ENCODE measurements around the gene HOMER2. TPM values are rescaled to one million over a fixed set of nuclear protein-coding genes. Genes with fewer than 3 reads are reported as not detected.
A peak's percentile ranks its signal among the peaks of the same experiment; 100 is the strongest.

Gene HOMER2
- total RNA-seq, 4 donors from 2014 or later = 2.2 to 4.3 (median 3.3) TPM

DNA sequence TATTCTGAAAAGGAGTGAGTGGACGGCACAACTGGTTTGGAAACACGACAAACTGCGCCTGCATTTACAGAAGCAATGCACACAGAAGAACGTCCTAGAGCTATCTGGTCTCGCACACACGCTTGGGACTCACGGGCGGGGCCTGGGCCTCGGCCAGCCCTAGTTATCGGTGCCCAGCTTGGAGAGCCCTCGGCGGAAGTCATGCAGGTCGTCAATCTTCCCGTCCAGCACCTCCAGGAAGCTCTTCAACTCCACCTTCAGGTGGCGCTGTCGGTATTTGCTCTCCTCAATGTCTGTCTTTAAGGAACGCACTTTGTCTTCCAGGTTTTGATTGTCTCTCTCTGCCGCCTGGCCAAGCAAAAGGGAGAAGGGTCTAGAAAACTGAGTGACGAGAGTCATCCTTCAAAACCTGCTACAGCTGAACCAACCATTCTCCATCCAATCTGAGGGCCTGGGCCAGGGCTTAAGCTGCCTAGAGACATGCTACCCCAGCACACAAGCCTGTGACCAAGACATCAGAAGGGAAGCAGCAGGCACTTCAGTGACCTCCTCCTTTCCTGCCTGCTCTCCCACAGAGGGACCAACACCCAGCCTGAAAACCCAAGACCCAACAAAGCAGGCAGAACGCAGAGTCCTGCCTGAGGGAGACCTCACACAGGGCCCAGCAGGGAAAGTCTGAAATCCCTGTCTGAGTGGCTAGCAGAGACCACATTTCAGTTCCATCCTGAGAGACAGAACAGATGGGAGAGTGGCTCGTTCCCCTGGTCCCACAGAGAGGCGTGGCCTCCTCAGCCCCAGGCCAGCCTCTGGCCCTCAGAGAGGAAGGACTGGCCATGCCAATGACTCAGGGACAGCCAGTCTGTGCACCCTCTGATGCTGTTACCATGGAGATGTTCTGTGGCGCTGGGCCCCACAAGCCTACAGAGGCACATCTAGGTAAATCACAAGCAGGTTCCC is 102.7 kb downstream of the HOMER2 start:
- Histone ChIP-seq H3K36me3 (no peaks in the 10 kb centered on the region), H3K9me3 (no peaks in the 10 kb centered on the region), H3K27me3 (no peaks in the 10 kb centered on the region), H3K4me1 (peaks cover 0 to 12% (median 0%) of the 10 kb centered on the region in 4 donors), H3K27ac (peak overlapping the region in 1 of 4 donors; percentile 35), H3K4me3 (peak overlapping the region in 1 of 4 donors; percentile 12)
- DNase-seq = peak; percentile 33 to 75 (median 68)
- TF ChIP-seq, protein P1, sequence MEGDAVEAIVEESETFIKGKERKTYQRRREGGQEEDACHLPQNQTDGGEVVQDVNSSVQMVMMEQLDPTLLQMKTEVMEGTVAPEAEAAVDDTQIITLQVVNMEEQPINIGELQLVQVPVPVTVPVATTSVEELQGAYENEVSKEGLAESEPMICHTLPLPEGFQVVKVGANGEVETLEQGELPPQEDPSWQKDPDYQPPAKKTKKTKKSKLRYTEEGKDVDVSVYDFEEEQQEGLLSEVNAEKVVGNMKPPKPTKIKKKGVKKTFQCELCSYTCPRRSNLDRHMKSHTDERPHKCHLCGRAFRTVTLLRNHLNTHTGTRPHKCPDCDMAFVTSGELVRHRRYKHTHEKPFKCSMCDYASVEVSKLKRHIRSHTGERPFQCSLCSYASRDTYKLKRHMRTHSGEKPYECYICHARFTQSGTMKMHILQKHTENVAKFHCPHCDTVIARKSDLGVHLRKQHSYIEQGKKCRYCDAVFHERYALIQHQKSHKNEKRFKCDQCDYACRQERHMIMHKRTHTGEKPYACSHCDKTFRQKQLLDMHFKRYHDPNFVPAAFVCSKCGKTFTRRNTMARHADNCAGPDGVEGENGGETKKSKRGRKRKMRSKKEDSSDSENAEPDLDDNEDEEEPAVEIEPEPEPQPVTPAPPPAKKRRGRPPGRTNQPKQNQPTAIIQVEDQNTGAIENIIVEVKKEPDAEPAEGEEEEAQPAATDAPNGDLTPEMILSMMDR (IDR thresholded peaks at IDR 0.05) = peak in 5 of 6 experiments; percentile 9 to 65 (median 58)
- TF ChIP-seq POLR2A (IDR thresholded peaks at IDR 0.05) = no peak

DNA sequence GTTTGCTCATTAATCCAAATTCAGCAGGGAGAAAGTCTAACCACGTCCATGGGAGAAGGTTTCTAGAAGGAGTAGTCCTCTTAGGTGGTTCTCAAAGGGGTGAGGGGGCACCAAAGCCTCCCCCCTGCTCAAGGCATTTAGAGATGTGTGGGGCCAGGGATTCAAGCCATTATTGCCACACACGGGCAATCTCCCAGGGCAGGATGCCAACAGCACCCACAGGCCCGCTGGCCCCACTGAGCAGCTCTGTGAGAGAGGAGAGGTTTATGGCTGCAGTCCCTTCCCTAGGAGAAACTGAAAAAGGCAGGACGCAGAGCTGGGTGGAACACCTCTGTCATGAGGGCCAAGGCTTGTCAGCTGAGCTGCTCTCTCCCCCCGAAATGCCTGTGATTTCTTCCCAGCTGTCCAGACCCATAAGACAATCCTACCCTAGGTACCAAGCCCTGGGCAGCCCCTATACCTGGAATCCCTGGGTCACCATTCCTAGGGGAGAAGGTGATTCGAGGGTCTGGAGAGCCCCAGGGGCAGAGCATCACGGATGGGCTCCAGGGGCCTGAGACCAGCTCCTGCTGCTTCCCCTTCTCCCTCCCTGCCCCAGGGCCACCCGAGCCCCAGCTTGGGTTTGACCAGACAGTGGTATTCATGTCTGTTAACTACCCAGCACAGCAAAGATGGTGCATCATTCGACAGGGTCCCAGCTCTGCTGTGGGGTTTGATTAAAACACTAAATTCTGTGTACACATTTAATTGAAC is 104.1 kb downstream of the HOMER2 start:
- no peaks in the 10 kb centered on the region for H3K27me3 ChIP-seq
- TF ChIP-seq, protein P1 (IDR thresholded peaks at IDR 0.05) = no peak
- TF ChIP-seq POLR2A (IDR thresholded peaks at IDR 0.05) = no peak
- no peak overlapping the region for H3K27ac ChIP-seq
- DNase-seq = no peak
- peaks cover 0 to 12% (median 0%) of the 10 kb centered on the region in 4 donors for H3K4me1 ChIP-seq
- H3K4me3 ChIP-seq = no peak overlapping the region
- H3K36me3 ChIP-seq = no peaks in the 10 kb centered on the region
- no peaks in the 10 kb centered on the region for H3K9me3 ChIP-seq

DNA sequence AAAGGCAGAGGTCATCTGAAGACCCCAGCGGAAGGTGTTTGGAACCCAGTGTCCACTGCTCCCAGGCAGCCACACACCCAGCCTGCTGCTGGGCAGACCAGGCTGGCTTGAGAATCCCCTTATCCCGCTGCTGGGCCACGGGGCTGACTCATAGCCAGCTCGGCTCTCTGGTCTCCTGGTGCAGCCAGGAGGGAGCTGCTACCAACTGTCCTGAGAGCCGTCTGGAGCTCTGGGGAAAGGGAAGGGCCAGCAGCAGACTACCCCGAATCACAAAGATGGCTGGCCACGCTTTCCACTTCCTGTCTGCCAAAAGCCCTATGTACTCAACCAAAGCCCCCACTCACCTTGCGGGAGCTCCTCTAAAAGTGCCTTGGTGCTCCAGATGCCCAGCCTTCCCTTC is 104.8 kb downstream of the HOMER2 start:
- H3K27ac ChIP-seq = no peak overlapping the region
- no peaks in the 10 kb centered on the region for H3K36me3 ChIP-seq
- no peak for TF ChIP-seq POLR2A (IDR thresholded peaks at IDR 0.05)
- TF ChIP-seq, protein P1 (IDR thresholded peaks at IDR 0.05) = no peak
- peaks cover 0 to 12% (median 0%) of the 10 kb centered on the region in 4 donors for H3K4me1 ChIP-seq
- H3K27me3 ChIP-seq = no peaks in the 10 kb centered on the region
- no peak for DNase-seq
- H3K4me3 ChIP-seq = no peak overlapping the region
- no peaks in the 10 kb centered on the region for H3K9me3 ChIP-seq

DNA sequence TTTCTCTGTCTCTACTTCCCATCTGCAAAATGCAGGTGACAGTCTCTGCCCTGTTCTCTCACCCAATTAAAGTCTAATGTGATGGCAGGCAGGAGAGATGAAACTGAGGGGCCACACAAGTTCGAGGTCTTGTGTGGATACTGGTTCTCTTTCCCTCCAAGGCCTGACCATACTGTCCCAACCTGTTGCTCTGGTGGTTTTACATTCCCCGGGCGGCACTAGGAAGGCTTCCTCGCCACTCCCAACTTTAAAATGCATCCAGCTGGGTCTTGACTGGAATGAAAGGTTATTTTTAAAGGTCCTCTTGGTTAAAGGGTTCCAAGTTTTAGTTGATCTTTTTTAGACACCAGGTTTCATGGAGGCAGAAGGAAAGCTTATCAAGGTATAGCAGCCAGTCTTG is 105.9 kb downstream of the HOMER2 start:
- Histone ChIP-seq H3K4me3 (no peak overlapping the region), H3K27ac (no peak overlapping the region), H3K36me3 (no peaks in the 10 kb centered on the region), H3K9me3 (no peaks in the 10 kb centered on the region), H3K27me3 (no peaks in the 10 kb centered on the region), H3K4me1 (peaks cover 0 to 12% (median 0%) of the 10 kb centered on the region in 4 donors)
- TF ChIP-seq, protein P1 (IDR thresholded peaks at IDR 0.05) = no peak
- TF ChIP-seq POLR2A (IDR thresholded peaks at IDR 0.05) = no peak
- DNase-seq = no peak

DNA sequence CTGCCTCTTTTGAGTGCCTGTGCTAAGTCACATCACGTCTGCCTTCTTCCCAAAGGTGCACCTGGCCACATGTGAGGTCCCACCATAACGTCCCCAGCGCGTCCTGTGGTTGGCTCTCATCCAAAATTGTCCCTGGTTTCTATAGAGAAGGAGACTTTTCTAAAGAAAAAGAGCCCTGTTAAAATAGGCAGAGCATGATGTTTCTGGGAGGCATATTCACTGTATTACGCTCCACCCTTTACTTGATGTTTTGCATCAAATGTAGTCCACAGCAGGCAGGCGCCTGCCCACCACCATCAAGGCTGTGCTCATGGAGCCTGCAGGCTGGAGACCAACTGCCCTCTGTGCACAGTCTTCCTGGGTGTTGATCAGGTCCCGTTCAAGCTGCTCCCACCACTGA is 106.8 kb downstream of the HOMER2 start:
- Histone ChIP-seq H3K4me3 (no peak overlapping the region), H3K27me3 (no peaks in the 10 kb centered on the region), H3K36me3 (no peaks in the 10 kb centered on the region), H3K4me1 (peaks cover 0 to 12% (median 0%) of the 10 kb centered on the region in 4 donors), H3K9me3 (no peaks in the 10 kb centered on the region), H3K27ac (no peak overlapping the region)
- no peak for DNase-seq
- TF ChIP-seq POLR2A (IDR thresholded peaks at IDR 0.05) = no peak
